PFSK-1 (cell line): ENCODE results near the gene RALB.

Experiments
- FOXP2 ChIP-seq: optimal IDR thresholded peaks from 2 replicates; pipeline ENCODE3; 2011; ENCODE audit warnings: borderline replicate concordance, control low read depth, inconsistent platforms; ENCODE audit not compliant: insufficient read depth; ENCODE audit errors: extremely low read length, extremely low read depth
- POLR2AphosphoS5 ChIP-seq: IDR thresholded peaks from 2 replicates; pipeline ENCODE4 v1.6.1; 2012; ENCODE audit warnings: low read depth, mild to moderate bottlenecking, control low read depth, low read length, moderate library complexity
- REST ChIP-seq, 2 experiments: IDR thresholded peaks; 2 replicates each; pipeline versions ENCODE4 v1.6.1 to v1.8.0; 2011 to 2012; ENCODE audit warnings: low read depth in 2 of 2, low read length in 2 of 2, control low read depth in 1 of 2, inconsistent platforms in 1 of 2, mild to moderate bottlenecking in 1 of 2, moderate library complexity in 1 of 2; ENCODE audit not compliant: insufficient read depth in 1 of 2
- SIN3A ChIP-seq: IDR thresholded peaks from 2 replicates; pipeline ENCODE4 v1.6.1; 2012; ENCODE audit warnings: mild to moderate bottlenecking, low read length, moderate library complexity, borderline replicate concordance; ENCODE audit not compliant: insufficient read depth
- TAF1 ChIP-seq: IDR thresholded peaks from 2 replicates; pipeline ENCODE4 v1.6.1; 2012; ENCODE audit warnings: low read length, control low read depth, borderline replicate concordance; ENCODE audit not compliant: insufficient read depth

Gene RALB

GRCh38 chr2:120225549-120226065 is 27.0 kb upstream of the RALB start:
- no peak for TF ChIP-seq REST (IDR thresholded peaks at IDR 0.05; ENCODE audit: insufficient read depth in 1 of 2, low read depth in 2 of 2, low read length in 2 of 2)
- no peak for TF ChIP-seq TAF1
- TF ChIP-seq POLR2AphosphoS5: no peak
- TF ChIP-seq FOXP2: no peak
- TF ChIP-seq SIN3A: no peak

- no peak for TF ChIP-seq SIN3A
- no peak for TF ChIP-seq REST (IDR thresholded peaks at IDR 0.05; ENCODE audit: insufficient read depth in 1 of 2, low read depth in 2 of 2, low read length in 2 of 2)
- no peak for TF ChIP-seq POLR2AphosphoS5
- no peak for TF ChIP-seq TAF1
- TF ChIP-seq FOXP2: no peak
Observed at GRCh38 chr2:120226316-120226715, 26.3 kb upstream of the RALB start.

DNA sequence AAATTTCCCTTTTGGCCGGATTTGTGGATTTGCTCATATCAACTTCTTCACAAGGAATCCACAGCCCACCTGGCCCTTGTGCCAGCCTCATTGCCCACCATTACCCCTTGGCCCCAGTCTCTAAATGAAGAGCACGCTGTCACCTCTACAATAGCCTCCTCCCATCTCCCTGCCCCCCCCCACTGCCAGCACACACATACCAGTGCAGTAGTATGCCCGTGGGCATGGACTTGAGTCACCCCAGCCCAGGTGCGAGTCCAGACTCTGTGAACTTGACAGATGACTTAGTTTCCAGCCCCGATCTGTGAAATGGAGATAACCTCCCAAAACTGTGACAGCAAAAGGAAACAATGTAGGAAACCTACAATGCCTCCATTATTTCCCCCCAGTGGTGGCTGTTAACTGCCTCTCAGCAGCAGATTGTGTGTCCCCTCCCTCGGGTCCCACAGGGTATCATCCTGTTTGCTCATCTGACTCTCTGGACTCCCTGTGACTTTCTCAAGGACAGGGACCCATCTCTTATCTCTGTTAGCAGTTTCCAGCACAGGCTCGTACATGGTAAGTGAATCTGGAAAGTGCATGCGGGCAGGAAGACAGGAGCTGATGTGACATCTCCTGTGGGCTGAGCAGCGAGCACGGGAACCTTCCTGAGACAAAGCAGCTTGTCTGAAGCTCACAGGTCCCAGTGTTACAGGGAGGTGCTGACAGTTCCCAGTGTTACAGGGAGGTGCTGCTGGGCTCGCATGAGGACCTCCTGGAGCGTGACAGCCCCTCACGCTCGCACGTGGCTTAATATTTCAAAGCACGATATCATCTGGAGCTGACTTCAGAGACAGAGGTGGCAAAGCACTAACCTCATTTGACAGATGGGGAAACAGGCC is 25.3 kb upstream of the RALB start:
- no peak for TF ChIP-seq POLR2AphosphoS5
- no peak for TF ChIP-seq REST (IDR thresholded peaks at IDR 0.05; ENCODE audit: insufficient read depth in 1 of 2, low read depth in 2 of 2, low read length in 2 of 2)

DNA sequence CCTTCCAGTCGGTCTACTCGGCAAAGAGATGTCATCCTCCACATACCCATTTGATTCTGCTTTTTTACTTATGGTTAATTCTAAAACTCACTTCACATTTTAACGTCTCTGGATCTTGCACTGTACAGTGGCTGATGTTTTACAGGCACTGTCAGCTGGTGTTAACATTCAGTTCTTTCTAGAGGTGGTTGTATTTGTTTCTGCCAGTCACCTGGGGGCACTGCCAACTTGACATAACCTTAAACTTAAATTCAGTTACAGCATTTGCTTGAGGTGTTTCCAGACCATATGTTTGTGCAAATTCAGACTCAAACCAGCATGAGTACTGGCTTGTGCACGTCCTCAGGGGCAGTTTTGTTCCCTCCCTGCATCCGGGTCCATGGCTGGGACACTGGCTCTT is 24.1 kb upstream of the RALB start:
- TF ChIP-seq FOXP2: no peak
- no peak for TF ChIP-seq REST (IDR thresholded peaks at IDR 0.05; ENCODE audit: insufficient read depth in 1 of 2, low read depth in 2 of 2, low read length in 2 of 2)
- no peak for TF ChIP-seq POLR2AphosphoS5
- no peak for TF ChIP-seq SIN3A
- TF ChIP-seq TAF1: no peak

DNA sequence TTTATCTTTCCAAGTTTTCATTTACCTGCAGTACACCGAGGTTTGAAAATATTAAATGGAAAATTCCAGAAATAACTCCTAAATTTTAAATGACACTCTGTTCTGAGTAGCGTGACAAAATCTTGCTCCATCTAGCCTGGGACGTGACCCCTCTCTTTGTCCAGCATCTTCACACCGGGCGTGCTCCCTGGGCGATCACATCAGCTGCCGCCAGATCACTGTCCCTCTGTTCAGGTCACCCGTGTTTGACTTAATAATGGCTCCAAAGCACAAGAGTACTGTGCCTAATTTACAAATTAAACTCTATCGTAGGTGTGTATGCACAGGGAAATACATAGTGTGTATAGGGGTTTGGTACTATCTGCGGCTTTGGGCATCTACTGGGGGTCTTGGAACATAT is 23.3 kb upstream of the RALB start:
- TF ChIP-seq TAF1 (no peak), FOXP2 (no peak), REST (IDR thresholded peaks at IDR 0.05; ENCODE audit: insufficient read depth in 1 of 2, low read depth in 2 of 2, low read length in 2 of 2) (no peak), POLR2AphosphoS5 (no peak), SIN3A (no peak)
